PFSK-1 (cell line): ENCODE results near the gene C1orf52.

Experiments used
- FOXP2 ChIP-seq: optimal IDR thresholded peaks from 2 replicates; pipeline ENCODE3; 2011; ENCODE audit warnings: borderline replicate concordance, control low read depth, inconsistent platforms; ENCODE audit not compliant: insufficient read depth; ENCODE audit errors: extremely low read length, extremely low read depth
- POLR2AphosphoS5 ChIP-seq: IDR thresholded peaks from 2 replicates; pipeline ENCODE4 v1.6.1; 2012; ENCODE audit warnings: low read depth, mild to moderate bottlenecking, control low read depth, low read length, moderate library complexity
- REST ChIP-seq, 2 experiments: IDR thresholded peaks; 2 replicates each; pipeline versions ENCODE4 v1.6.1 to v1.8.0; 2011 to 2012; ENCODE audit warnings: low read depth in 2 of 2, low read length in 2 of 2, control low read depth in 1 of 2, inconsistent platforms in 1 of 2, mild to moderate bottlenecking in 1 of 2, moderate library complexity in 1 of 2; ENCODE audit not compliant: insufficient read depth in 1 of 2
- SIN3A ChIP-seq: IDR thresholded peaks from 2 replicates; pipeline ENCODE4 v1.6.1; 2012; ENCODE audit warnings: mild to moderate bottlenecking, low read length, moderate library complexity, borderline replicate concordance; ENCODE audit not compliant: insufficient read depth
- TAF1 ChIP-seq: IDR thresholded peaks from 2 replicates; pipeline ENCODE4 v1.6.1; 2012; ENCODE audit warnings: low read length, control low read depth, borderline replicate concordance; ENCODE audit not compliant: insufficient read depth

The C1orf52 gene

GRCh38 chr1:85244271-85245061 is 15.0 kb downstream of the C1orf52 start:
- TF ChIP-seq FOXP2 (no peak), SIN3A (no peak), TAF1 (no peak), POLR2AphosphoS5 (no peak), REST (IDR thresholded peaks at IDR 0.05; ENCODE audit: insufficient read depth in 1 of 2, low read depth in 2 of 2, low read length in 2 of 2) (no peak)

GRCh38 chr1:85243372-85243771 is 16.1 kb downstream of the C1orf52 start:
- TF ChIP-seq TAF1: no peak
- no peak for TF ChIP-seq SIN3A
- no peak for TF ChIP-seq FOXP2
- no peak for TF ChIP-seq POLR2AphosphoS5
- TF ChIP-seq REST (IDR thresholded peaks at IDR 0.05; ENCODE audit: insufficient read depth in 1 of 2, low read depth in 2 of 2, low read length in 2 of 2): no peak

GRCh38 chr1:85240643-85241042 is 18.8 kb downstream of the C1orf52 start:
- no peak for TF ChIP-seq POLR2AphosphoS5
- no peak for TF ChIP-seq SIN3A
- no peak for TF ChIP-seq FOXP2
- no peak for TF ChIP-seq TAF1
- TF ChIP-seq REST (IDR thresholded peaks at IDR 0.05; ENCODE audit: insufficient read depth in 1 of 2, low read depth in 2 of 2, low read length in 2 of 2): no peak

- TF ChIP-seq TAF1 (no peak), REST (IDR thresholded peaks at IDR 0.05; ENCODE audit: insufficient read depth in 1 of 2, low read depth in 2 of 2, low read length in 2 of 2) (no peak), FOXP2 (no peak), SIN3A (no peak), POLR2AphosphoS5 (no peak)
Observed at GRCh38 chr1:85240174-85240601, 19.3 kb downstream of the C1orf52 start.
